ENCODE results near the gene SHROOM3.

Gene SHROOM3

GRCh38 chr4:76498550-76498949 is 63.5 kb downstream of the SHROOM3 start:
- no peak for DNase-seq

GRCh38 chr4:76499461-76499860 is 64.4 kb downstream of the SHROOM3 start:
- no peak for DNase-seq

- no peak for DNase-seq
Measured at GRCh38 chr4:76502886-76503285, 67.9 kb downstream of the SHROOM3 start.

- DNase-seq = no peak
Measured at GRCh38 chr4:76504613-76505465, 69.8 kb downstream of the SHROOM3 start.

- DNase-seq = no peak
Measured at GRCh38 chr4:76511947-76512346, 76.9 kb downstream of the SHROOM3 start.

GRCh38 chr4:76513482-76513881 is 78.5 kb downstream of the SHROOM3 start:
- no peak for DNase-seq

- no peak for DNase-seq
Measured at GRCh38 chr4:76514087-76514486, 79.1 kb downstream of the SHROOM3 start.

GRCh38 chr4:76515975-76516843 is 81.2 kb downstream of the SHROOM3 start:
- DNase-seq = no peak

- no peak for DNase-seq
Measured at GRCh38 chr4:76518241-76518640, 83.2 kb downstream of the SHROOM3 start.

GRCh38 chr4:76523593-76523992 is 88.6 kb downstream of the SHROOM3 start:
- DNase-seq = no peak

GRCh38 chr4:76525751-76526150 is 90.7 kb downstream of the SHROOM3 start:
- DNase-seq = no peak

GRCh38 chr4:76526585-76526990 is 91.6 kb downstream of the SHROOM3 start:
- no peak for DNase-seq

- DNase-seq = no peak
Measured at GRCh38 chr4:76527666-76528065, 92.6 kb downstream of the SHROOM3 start.

- no peak for DNase-seq
Measured at GRCh38 chr4:76531597-76531996, 96.6 kb downstream of the SHROOM3 start.

- no peak for DNase-seq
Measured at GRCh38 chr4:76532805-76533204, 97.8 kb downstream of the SHROOM3 start.

GRCh38 chr4:76533314-76533713 is 98.3 kb downstream of the SHROOM3 start:
- no peak for DNase-seq

- no peak for DNase-seq
Measured at GRCh38 chr4:76535603-76536372, 100.8 kb downstream of the SHROOM3 start.

- no peak for DNase-seq
Measured at GRCh38 chr4:76536373-76536689, 101.3 kb downstream of the SHROOM3 start.

GRCh38 chr4:76538296-76538695 is 103.3 kb downstream of the SHROOM3 start:
- no peak for DNase-seq

GRCh38 chr4:76539979-76540378 is 105.0 kb downstream of the SHROOM3 start:
- no peak for DNase-seq

- no peak for DNase-seq
Measured at GRCh38 chr4:76540486-76540885, 105.5 kb downstream of the SHROOM3 start.

- no peak for DNase-seq
Measured at GRCh38 chr4:76543378-76543777, 108.3 kb downstream of the SHROOM3 start.

GRCh38 chr4:76544725-76545124 is 109.7 kb downstream of the SHROOM3 start:
- DNase-seq = no peak
